ENCODE results near the gene ADAMTS12.
"Not testable (repeated sequence)": the region's sequence is repeated elsewhere in the genome, so short reads cannot be mapped to it uniquely, and the experiment has no call there.

The ADAMTS12 gene

GRCh38 chr5:33565324-33565723 is 326.5 kb downstream of the ADAMTS12 start:
- no peak for DNase-seq

- DNase-seq = no peak
Measured at GRCh38 chr5:33563983-33564908, 327.5 kb downstream of the ADAMTS12 start.

GRCh38 chr5:33563530-33563929 is 328.3 kb downstream of the ADAMTS12 start:
- no peak for DNase-seq

GRCh38 chr5:33558489-33558888 is 333.3 kb downstream of the ADAMTS12 start:
- no peak for DNase-seq

GRCh38 chr5:33557605-33558004 is 334.2 kb downstream of the ADAMTS12 start:
- no peak for DNase-seq

- DNase-seq = no peak
Measured at GRCh38 chr5:33556330-33557328, 335.2 kb downstream of the ADAMTS12 start.

- DNase-seq = no peak
Measured at GRCh38 chr5:33549982-33550567, 341.7 kb downstream of the ADAMTS12 start.

GRCh38 chr5:33539790-33540189 is 352.0 kb downstream of the ADAMTS12 start:
- DNase-seq = not testable (repeated sequence)

- no peak for DNase-seq
Measured at GRCh38 chr5:33539212-33539611, 352.6 kb downstream of the ADAMTS12 start.

GRCh38 chr5:33538201-33538600 is 353.6 kb downstream of the ADAMTS12 start:
- no peak for DNase-seq

- no peak for DNase-seq
Measured at GRCh38 chr5:33537240-33537639, 354.6 kb downstream of the ADAMTS12 start.

- no peak for DNase-seq
Measured at GRCh38 chr5:33536802-33537201, 355.0 kb downstream of the ADAMTS12 start.

- no peak for DNase-seq
Measured at GRCh38 chr5:33531824-33532223, 360.0 kb downstream of the ADAMTS12 start.

- DNase-seq = no peak
Measured at GRCh38 chr5:33531037-33531298, 360.8 kb downstream of the ADAMTS12 start.

GRCh38 chr5:33530183-33531036 is 361.4 kb downstream of the ADAMTS12 start:
- DNase-seq = no peak

GRCh38 chr5:33527696-33528095 is 364.1 kb downstream of the ADAMTS12 start:
- no peak for DNase-seq

- no peak for DNase-seq
Measured at GRCh38 chr5:33526755-33527154, 365.0 kb downstream of the ADAMTS12 start.

GRCh38 chr5:33524476-33524875 is 367.3 kb downstream of the ADAMTS12 start:
- no peak for DNase-seq

GRCh38 chr5:33523208-33523771 is 368.5 kb downstream of the ADAMTS12 start:
- no peak for DNase-seq

- DNase-seq = no peak
Measured at GRCh38 chr5:33516421-33516820, 375.4 kb downstream of the ADAMTS12 start.

- DNase-seq = not testable (repeated sequence)
Measured at GRCh38 chr5:33515366-33515765, 376.4 kb downstream of the ADAMTS12 start.

All from NCI-H2227 treated with DMSO at 0.1 percent for 48 hours (cell line).